ENCODE data around the gene PTRHD1.
A peak's percentile ranks its signal among the peaks of the same experiment; 100 is the strongest.
"Not testable (repeated sequence)": the region's sequence is repeated elsewhere in the genome, so short reads cannot be mapped to it uniquely, and the experiment has no call there.

PTRHD1 gene

DNA sequence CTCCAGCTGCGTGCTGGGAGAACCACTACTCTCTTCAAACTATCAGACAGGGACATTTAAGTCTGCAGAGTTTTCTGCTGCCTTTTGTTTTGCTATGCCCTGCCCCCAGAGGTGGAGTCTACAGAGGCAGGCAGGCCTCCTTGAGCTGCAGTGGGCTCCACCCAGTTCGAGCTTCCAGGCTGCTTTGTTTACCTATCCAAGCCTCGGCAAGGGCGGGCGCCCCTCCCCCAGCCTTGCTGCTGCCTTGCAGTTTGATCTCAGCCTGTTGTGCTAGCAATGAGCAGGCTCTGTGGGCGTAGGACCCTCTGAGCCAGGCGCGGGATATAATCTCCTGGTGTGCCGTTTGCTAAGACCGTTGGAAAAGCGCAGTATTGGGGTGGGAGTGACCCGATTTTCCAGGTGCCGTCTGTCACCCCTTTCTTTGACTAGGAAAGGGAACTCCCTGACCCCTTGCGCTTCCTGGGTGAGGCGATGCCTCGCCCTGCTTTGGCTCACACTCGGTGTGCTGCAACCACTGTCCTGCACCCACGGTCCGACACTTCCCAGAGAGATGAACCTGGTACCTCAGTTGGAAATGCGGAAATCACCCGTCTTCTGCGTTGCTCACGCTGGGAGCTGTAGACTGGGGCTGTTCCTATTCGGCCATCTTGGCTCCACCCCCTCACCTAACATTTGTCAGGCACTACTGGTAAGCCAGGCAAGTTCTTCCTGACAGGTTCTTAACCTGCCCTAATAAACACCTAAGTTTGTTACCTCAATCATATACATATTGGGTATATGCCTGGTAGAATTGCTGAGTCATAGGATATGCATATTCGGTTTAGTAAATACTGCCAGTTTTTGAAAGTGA is 12.8 kb upstream of the PTRHD1 start:
- DNase-seq: not testable (repeated sequence)

DNA sequence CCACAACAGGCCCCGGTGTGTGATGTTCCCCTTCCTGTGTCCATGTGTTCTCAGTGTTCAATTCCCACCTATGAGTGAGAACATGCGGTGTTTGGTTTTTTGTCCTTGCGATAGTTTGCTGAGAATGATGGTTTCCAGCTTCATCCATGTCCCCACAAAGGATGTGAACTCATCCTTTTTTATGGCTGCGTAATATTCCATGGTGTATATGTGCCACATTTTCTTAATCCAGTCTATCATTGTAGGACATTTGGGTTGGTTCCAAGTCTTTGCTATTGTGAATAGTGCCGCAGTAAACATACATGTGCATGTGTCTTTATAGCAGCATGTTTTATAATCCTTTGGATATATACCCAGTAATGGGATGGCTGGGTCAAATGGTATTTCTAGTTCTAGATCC is 7.3 kb upstream of the PTRHD1 start:
- not testable (repeated sequence) for DNase-seq

DNA sequence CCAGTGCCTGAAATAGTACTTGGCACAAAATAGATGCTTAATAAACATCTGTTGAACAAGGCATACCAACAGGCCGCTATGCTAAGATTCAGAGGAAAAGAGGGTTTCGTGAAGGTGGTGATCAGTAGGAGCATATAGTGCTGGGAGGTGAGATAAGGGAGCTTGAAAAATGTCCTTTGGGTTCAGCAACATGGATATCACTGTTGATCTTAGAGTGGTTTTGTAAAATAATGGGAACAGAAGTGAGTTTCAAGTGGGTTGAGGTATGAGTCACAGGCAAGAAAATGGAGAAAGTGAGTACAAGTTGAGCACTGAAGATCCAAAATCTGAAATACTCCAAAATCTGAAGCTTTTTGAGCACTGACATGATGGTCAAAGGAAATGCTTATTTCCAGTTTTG is 4.5 kb upstream of the PTRHD1 start:
- no peak for DNase-seq

DNA sequence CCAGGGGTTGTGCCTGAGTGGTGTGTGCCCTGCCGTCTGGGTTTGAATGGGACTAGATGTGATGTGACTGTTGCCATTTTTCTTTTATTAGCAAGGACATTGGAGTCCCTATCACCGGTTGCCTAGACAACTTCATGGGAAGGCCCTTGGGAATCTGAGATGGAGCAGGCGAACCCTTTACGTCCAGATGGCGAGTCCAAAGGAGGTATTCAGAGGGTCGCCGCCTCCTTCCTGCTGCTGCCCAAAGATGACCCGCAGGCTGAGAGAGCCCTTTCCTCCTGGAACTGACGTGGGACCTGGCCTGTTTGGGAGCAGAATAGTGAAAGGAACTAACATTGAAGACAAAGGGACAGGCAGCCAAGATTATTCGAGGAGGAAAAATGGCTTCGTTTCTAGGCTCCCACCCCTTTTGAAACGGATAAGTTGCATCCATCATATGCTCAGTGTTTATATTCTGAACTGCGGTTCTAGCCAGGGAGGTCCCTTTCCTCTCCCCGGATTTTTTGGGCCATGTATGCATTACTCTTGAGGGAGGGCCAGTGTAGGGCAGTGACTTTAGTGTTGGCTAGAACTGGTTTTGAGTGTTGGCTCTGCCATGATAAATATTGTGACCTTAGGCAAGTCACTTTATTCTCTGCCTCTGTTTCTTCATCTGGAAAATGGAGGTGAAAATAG is 707 bp upstream of the PTRHD1 start:
- peak; percentile 64 for DNase-seq

DNA sequence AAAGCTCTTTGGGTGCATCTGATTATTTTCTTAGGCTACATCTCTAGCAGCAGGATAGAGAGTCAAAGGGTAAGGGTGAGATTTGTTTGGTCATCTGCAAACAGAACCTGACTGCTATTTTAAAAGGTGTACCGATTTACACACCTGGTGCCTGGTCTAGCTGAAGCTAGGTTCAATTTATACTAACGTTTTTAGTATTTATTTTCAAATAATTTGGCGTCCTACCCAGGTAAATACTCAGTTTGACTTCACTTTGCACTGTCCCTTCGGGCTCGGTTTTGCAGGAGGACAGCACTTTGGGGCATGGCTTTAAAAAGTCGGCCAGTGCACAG is 683 bp downstream of the PTRHD1 start:
- DNase-seq: no peak

DNA sequence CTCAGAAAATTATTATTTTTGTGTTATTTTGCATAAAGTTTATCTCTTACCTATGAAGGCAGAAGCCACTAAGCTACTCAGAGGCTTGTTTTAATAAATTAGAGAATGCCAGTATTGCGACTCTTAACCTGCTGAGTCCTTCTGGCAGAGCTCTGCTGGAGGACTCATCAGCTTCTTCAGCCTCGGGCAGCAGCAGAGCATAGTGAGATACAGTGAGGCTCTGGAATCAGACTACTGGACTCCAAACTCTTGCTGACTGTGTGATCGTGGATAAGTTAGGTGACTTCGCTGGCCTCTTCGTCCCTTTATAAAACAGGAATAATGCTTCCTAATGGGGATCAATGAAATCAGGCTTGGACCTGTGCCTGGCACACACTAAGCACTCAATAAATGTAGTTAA is 1.7 kb downstream of the PTRHD1 start:
- no peak for DNase-seq

DNA sequence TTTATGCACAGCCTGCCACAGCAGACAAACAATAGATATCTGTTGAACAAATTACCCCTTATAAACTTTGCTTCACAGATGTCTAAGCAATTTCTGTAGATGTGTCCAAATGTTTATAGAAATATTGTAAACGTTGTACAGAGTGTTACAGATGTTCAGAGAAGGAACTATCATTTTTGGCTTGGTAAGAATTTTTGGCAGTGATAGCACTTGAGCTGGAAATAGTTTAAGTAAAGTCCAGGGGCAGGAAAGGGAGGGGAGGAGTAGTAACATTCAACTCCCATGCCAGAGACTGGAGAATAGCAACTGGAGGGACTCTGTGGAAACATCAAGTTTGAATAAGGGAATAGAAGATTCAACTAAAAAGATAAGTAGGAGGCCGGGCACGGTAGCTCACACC is 4.4 kb downstream of the PTRHD1 start:
- no peak for DNase-seq

DNA sequence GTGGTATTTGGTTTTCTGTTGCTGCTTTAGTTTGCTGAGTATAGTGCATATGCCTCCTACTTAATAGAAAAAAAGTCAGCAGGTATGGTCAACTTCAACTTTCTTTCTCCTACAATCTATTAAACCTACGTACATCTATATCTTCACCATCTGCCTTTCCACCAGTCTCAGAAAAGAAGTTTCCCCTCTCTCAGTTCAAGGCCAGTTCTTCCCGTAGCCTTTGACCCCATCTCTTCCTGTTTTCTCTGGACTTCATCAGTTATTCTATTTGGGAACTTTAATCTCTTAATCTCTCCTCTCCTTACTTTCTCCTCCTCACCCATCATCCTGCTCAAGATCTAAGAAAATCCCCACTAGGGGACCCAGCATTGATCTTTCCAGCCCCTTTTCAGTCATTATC is 5.7 kb downstream of the PTRHD1 start:
- DNase-seq: no peak

DNA sequence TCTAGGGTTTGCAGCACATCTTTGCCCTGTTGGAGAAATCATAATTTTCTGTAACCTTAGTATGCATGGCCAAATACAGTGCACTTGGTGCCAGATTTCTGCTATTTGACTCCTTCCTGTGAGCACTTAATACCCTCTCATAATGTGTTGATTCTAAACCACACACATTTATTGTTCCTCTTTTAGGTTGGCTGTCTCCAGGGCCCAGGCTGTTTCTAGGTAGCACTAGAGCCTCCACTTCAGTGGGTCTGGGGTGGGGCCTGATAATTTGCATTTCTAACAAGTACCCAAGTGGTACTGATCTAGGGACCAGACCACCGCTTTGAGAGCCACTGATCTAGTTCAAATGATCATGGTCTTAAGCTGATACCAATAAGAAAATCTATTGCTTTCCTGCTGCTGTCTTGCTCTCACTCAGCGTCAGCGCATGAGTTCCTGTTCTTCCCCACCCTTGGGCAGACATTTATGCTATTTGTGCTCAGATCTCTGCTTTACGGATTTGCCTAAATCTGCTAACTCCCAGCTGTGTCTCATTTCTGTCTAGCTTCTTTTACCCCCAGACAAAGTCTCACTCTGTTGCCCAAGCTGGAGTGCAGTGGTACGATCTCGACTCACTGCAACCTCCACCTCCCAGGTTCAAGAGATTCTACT is 7.4 kb downstream of the PTRHD1 start:
- DNase-seq: peak; percentile 92

DNA sequence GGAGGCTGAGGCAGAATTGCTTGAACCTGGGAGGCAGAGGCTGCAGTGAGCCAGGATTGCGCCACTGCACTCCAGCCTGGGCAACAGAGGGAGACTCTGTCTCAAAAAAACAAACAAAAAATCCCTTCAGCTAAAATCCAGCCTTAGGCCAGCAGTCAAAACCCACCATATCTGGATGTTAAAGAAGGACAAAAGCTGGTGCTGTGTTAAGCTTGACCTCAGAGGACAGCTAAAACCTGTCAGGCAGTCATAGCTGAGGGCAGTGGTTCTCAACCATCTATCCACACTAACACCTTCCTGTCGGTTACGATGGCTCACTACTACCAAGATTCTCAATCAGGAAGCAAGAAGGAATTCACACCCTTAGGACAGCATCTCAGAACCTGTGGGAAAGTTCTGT is 9.6 kb downstream of the PTRHD1 start:
- no peak for DNase-seq

DNA sequence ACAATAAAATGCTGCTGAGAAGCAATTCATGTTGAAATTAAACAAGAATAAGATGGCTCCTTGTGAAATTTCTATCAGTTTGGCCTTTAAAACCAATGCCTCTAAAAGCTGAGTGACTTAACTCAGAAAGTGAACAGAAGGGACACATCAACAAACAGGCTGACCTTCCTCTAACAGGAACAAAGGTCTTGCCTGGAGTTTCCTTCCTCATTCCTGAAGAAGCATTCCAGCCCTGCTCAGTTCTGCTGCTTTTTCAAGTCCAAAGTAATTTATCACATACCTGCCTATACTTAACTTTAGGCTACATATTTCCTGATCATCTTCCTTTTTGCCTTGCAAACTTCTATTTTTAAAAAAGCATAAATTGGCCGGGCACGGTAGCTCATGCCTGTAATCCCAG is 14.1 kb downstream of the PTRHD1 start:
- DNase-seq: no peak

DNA sequence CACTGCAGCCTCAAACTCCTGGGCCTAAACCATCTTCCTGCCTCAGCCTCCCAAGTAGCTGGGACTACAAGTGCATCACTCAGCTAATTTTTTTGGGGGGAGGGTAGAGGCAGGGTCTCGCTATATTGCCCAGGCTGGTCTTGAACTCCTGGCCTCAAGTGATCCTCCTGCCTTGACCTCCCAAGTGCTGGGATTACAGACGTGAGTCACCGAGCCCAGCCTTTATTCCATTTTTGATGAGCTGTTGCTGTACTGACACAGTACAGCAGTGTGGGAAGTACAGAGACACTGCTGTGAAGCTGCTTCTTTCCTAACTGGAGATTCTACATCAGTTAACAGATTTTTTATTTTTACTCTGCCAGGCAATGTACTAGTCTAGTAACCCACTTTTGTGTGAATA is 18.8 kb downstream of the PTRHD1 start:
- no peak for DNase-seq

DNA sequence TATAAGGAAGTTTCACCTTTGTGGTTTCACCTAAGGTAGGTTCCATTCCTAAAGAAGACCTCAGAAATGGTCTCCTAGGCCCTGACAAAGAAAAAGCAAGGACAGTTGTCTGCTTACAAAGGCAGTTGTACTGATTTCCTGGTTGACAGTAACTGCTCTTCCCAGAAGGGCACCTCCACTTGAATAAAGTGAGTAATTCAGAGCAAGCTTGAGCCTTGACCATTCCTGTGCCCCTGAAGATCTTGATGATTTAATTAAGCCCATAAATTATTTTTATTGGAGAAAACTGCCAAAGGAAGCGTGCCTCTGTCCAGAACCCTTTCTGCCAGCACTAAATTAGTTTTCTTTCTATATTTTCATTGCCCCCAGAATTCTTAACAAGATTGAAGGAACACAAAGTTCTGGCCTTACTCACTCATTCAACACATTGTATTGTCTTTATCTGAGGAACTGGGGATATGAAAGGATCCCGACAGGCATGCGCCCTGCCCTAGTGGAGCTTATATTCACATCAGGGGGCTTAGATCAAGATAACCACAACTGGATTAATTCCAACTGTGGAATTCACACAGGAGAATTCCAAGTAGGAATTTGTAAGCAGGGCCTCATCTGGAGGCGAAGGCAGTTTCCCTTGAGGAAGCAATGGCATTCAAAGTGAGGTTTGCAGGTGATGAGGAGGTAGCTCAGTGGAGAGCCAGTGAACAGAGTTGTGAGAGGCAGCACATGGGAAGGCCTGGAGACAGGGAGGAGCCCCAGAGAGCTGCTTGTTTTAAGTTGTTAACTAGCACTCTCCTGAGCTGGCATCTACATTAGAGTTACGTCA is 21.2 kb downstream of the PTRHD1 start:
- DNase-seq: no peak

DNA sequence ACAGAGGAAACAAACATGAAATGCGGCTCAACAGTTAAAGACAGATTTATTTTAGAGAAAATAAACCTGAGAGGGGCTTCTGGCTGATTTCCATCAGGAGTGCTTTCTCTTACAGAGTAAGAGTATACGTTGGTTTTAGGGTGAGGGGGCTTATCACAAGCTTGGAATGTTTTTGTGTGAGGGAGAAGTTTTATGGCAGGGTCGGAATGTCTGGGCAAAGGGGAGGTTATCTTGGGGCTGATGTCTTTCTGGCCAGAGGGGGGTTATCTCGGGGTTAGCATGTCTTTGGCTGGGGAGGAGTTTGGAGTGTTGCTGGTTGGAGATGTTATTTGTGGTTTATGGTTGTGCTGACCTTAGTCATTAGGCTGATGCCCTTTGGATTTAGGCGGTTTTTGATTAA is 22.1 kb downstream of the PTRHD1 start:
- DNase-seq: no peak

DNA sequence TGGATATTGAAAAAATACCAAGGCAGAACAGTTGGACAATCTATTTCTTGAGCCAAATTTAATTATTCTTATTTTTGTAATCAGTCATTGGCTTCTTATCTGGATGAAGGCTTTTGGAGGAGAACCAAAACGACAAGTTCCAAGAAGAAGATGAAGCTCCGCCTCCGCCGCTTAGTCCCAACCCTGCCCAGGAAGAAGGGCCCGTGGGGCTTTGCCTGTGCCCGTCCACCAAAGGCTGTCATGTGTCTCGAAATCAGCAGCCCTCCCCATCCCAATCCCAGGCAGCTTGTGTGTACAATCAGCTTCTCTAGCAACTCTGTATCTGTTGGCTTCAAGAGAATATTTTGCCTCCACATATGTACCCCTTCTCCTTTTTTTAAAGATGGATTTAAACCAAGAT is 24.6 kb downstream of the PTRHD1 start:
- DNase-seq: no peak

DNA sequence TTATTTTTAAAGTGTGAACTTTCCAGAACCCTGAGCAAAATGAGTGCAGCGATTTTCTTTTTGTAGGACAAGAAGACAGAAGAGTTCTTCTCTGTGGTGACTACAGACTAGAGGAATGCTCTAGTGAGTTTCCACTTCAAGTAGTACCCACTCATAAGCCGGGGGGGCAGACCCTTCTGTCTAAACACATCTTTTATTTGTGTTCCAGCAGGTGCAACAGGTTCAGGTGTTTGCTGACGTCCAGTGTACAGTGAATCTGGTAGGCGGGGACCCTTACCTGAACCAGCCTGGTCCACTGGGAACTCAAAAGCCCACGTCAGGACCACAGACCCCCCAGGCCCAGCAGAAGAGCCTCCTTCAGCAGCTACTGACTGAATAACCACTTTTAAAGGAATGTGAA is 25.2 kb downstream of the PTRHD1 start:
- no peak for DNase-seq

DNA sequence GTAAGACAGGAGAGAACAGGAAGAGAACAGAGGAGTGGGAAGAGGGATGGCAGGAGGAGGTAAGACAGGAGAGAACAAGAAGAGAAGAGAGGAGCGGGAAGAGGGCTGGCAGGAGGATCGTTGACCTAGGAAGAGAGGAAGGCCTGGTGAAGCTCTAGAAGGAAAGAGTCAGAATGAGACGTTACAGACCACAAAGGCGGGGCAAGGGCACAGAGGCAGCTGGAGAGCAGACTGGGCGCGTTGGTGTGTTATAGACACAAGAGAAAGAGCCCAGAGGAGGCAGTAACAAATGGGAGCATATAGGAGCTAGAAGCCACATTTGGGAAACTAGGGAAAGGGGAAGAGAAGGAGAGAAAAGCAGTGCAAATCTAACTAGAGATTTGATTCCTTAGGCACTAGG is 26.6 kb downstream of the PTRHD1 start:
- no peak for DNase-seq

DNA sequence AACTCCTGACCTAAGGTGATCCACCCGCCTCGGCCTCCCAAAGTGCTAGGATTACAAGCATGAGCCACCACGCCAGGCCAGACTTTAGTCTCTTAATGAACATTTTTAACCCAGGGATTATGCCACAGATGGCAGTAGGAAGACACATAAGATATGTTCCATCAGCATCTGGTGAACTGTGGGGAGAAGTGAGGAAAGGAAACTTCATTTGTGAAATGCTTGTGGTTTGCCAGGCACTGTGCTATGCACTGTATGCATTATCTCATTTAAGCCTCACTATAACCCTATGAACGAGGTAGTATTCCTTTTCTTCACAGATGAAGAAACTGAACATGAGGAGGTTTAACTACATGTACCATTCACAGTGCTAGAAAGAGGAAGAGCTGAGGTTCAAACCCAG is 29.3 kb downstream of the PTRHD1 start:
- no peak for DNase-seq

DNA sequence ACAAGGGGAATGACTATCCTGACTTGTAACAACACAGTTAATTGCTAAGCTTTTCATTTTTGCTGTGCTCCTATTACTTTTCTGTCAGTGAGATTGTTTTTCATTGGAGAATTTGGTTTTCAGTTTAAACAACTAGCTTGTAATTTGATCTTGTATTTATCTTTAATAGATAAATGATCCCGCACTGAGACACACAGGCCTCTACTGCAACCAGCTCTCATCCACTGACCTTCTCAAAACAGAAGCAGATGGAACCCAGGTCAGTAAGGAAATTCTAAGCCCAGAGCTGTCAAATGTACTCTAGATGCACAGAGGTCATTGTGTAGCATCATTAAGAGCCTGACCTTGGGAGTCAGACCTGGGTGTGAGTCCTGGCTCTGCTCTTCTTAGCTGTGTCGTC is 30.7 kb downstream of the PTRHD1 start:
- DNase-seq: no peak

DNA sequence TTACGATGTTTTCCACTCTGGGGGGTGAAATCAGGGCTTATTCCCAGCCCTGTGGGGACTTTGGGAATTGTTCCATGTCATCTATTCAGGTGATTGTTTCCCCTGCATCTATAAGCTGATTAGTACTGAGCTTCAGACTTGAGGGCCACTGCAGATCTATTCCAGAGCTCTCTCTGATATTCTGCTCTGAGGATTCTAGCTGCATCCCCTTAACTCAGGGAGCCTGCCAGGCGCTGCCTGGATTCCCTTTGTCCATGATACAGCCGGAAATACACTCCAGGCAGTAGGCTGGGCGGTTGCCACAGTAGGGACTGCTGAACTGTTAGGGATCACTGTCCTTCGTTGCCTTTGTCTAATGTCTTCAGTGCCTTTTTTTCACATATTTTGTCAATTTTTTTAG is 31.3 kb downstream of the PTRHD1 start:
- DNase-seq: no peak

DNA sequence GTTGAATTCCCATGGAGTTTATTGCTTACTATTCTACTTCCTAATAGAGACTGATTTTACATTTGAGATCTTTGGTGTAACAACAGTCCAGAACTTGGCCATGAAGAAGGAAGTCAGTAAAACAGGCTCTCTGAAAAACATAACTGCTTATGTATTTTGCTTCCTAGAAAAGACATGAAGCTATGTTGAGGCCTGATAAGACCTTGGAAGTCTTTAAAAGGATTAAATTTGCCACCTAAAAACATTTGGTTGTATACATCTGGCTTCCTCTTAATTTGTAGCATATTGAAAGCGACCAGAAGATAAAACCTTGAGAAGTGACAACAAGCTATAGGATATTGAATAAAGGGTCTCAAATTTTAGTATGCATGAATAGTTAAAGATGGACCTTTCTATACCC is 36.4 kb downstream of the PTRHD1 start:
- no peak for DNase-seq

DNA sequence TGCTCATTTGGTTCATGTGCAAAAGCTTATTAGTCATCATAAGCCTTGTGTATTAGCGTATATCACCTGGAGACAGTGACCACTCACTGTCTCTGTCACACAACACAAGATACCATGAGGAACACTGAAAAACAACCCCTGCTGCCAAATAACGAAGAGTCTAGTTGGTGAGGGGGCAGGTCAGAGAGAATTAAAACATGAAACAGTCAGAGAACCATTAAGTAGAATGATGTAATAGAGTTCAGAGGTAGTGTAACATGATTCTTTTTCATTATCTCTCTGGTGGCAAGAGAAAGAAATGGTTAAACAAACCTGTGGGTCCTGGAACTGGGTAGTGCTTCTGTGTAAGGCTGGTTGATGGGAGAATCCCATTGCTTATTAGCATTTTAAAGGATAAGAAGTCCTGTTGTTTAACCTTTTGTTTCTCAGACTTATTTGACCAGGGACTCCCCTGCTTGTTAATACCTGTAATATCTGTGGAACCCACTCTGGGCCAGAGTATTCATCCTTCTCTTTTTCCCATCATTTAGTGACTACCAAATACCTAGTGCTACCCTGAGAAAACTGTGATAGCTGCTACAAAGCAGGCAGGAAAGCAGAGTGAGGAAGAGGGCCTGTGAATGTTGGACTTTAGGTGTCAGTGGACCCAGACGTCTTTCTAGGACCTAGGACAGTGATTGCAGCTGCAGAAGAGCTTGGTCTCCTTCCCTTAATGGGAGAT is 38.0 kb downstream of the PTRHD1 start:
- DNase-seq: no peak
